Peyer's patch (tissue), 4 donors: ENCODE data around the gene MERTK.

Experiments used
- POLR2A ChIP-seq, 2 donors: fragments of 450-650 bp; IDR thresholded peaks; one replicate each; pipeline ENCODE4 v1.5.1; 2017; ENCODE audit warnings: antibody characterized with exemption in 2 of 2, mild to moderate bottlenecking in 2 of 2, moderate library complexity in 2 of 2
- TF ChIP-seq, protein P1 (sequence below), 6 experiments: fragments of 450-650 bp in 4 of 6; fragments of 200-600 bp in 2 of 6; sonication (generic) in 1 of 6; IDR thresholded peaks; one replicate each; pipeline ENCODE4 v1.5.1; 2017 to 2019; ENCODE audit warnings: antibody characterized with exemption in 6 of 6, mild to moderate bottlenecking in 3 of 6, moderate library complexity in 1 of 6

DNA sequence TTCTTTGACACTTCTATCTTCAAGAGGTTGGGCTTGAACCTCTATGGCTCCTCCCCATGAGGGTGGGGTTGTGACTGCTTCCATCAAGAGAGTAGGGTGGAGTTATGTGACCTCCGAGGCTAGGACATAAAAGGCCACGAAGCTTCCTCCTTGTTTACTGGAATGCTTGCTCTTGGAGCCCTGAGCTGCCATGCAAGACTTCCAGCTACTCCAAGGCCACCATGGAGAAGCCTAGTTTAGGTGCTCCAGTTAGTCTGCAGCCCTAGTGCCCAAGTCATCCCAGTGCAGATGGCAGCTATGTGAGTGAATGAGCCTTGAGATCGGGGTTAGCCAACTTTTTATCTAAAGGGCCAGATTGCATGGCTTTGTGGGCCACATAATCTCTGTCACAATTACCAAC is 2.4 kb upstream of the MERTK start:
- TF ChIP-seq, protein P1, sequence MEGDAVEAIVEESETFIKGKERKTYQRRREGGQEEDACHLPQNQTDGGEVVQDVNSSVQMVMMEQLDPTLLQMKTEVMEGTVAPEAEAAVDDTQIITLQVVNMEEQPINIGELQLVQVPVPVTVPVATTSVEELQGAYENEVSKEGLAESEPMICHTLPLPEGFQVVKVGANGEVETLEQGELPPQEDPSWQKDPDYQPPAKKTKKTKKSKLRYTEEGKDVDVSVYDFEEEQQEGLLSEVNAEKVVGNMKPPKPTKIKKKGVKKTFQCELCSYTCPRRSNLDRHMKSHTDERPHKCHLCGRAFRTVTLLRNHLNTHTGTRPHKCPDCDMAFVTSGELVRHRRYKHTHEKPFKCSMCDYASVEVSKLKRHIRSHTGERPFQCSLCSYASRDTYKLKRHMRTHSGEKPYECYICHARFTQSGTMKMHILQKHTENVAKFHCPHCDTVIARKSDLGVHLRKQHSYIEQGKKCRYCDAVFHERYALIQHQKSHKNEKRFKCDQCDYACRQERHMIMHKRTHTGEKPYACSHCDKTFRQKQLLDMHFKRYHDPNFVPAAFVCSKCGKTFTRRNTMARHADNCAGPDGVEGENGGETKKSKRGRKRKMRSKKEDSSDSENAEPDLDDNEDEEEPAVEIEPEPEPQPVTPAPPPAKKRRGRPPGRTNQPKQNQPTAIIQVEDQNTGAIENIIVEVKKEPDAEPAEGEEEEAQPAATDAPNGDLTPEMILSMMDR (IDR thresholded peaks at IDR 0.05), result no peak
- TF ChIP-seq POLR2A (IDR thresholded peaks at IDR 0.05), result no peak
